Astrocyte (in vitro differentiated cells and primary cell): ENCODE data around the gene KIRREL3.

ENCODE experiments used
- CTCF ChIP-seq: IDR thresholded peaks from 2 replicates; pipeline ENCODE4 v1.5.1; 2011; ENCODE audit warnings: low read depth, mild to moderate bottlenecking, inconsistent platforms, low read length, moderate library complexity; ENCODE audit not compliant: insufficient read depth
- EZH2 ChIP-seq: IDR thresholded peaks from 2 replicates; pipeline ENCODE4 v1.6.1; 2012; ENCODE audit warnings: mild to moderate bottlenecking, low read length, inconsistent platforms; ENCODE audit not compliant: insufficient read depth

DNA sequence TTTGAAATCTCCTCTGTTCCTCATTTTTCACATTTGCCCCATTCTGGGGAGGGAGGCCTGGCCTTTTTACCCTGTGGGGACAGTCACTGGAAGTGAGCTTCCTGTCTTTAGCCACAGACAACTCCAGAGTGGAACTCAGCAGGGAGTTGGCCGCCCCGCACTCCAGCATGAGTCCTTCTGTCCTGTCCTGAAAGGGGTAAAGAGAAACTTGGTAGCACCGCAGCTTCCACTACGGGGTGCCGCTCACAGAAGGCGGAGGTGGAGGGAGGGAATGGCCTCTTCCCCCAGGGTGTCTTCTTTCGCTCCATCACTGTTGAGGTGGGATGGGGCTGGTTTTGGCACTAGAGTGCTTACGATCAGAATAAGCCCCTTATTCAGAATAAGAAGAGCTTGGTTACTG is 512.9 kb downstream of the KIRREL3 start:
- TF ChIP-seq CTCF (no peak), EZH2 (no peak)
